SK-N-MC (cell line): ENCODE data around the gene ANKFN1.

Experiments
- EZH2 ChIP-seq: fragments of 200-600 bp; sonication (generic); IDR thresholded peaks from one replicate; pipeline ENCODE4 v1.6.1; 2017; ENCODE audit warnings: antibody characterized with exemption
- FOXP2 ChIP-seq: optimal IDR thresholded peaks from 2 replicates; pipeline ENCODE3; 2011; ENCODE audit warnings: mild to moderate bottlenecking, moderate library complexity; ENCODE audit not compliant: insufficient read depth; ENCODE audit errors: extremely low read length, control extremely low read depth
- POLR2AphosphoS5 ChIP-seq: IDR thresholded peaks from 2 replicates; pipeline ENCODE4 v1.6.1; 2012; ENCODE audit warnings: mild to moderate bottlenecking, low read depth, low read length, borderline replicate concordance

GRCh38 chr17:56452461-56452860 is 299.2 kb downstream of the ANKFN1 start:
- TF ChIP-seq EZH2 (no peak), POLR2AphosphoS5 (no peak), FOXP2 (no peak)
